Prostate gland (tissue), 2 donors: ENCODE data around the gene BANK1.

Experiments used
- POLR2A ChIP-seq: fragments of 450-650 bp; IDR thresholded peaks from one replicate; pipeline ENCODE4 v1.6.1; 2016; ENCODE audit warnings: antibody characterized with exemption, mild to moderate bottlenecking
- POLR2AphosphoS5 ChIP-seq: sonication (generic); formaldehyde crosslinking; IDR thresholded peaks from one replicate; pipeline ENCODE4 v1.6.1; 2017; ENCODE audit warnings: antibody characterized with exemption
- TF ChIP-seq, protein P1 (sequence below), 4 experiments: fragments of 200-600 bp in 2 of 4; fragments of 450-650 bp in 2 of 4; sonication (generic) in 2 of 4; IDR thresholded peaks; 1 replicate in 3 of 4; 2 replicates in 1 of 4; pipeline ENCODE4 v1.5.1; 2016 to 2019; ENCODE audit warnings: antibody characterized with exemption in 4 of 4, mild to moderate bottlenecking in 2 of 4, moderate library complexity in 2 of 4

GRCh38 chr4:102114118-102114630 is 323.6 kb downstream of the BANK1 start:
- TF ChIP-seq, protein P1, sequence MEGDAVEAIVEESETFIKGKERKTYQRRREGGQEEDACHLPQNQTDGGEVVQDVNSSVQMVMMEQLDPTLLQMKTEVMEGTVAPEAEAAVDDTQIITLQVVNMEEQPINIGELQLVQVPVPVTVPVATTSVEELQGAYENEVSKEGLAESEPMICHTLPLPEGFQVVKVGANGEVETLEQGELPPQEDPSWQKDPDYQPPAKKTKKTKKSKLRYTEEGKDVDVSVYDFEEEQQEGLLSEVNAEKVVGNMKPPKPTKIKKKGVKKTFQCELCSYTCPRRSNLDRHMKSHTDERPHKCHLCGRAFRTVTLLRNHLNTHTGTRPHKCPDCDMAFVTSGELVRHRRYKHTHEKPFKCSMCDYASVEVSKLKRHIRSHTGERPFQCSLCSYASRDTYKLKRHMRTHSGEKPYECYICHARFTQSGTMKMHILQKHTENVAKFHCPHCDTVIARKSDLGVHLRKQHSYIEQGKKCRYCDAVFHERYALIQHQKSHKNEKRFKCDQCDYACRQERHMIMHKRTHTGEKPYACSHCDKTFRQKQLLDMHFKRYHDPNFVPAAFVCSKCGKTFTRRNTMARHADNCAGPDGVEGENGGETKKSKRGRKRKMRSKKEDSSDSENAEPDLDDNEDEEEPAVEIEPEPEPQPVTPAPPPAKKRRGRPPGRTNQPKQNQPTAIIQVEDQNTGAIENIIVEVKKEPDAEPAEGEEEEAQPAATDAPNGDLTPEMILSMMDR (IDR thresholded peaks at IDR 0.05) = no peak
- no peak for TF ChIP-seq POLR2AphosphoS5
- no peak for TF ChIP-seq POLR2A
